NT2/D1 (cell line): ENCODE results near the gene CDK6.

ENCODE experiments used
- DNase-seq: peaks from one replicate; pipeline ENCODE4 v3.0.0-alpha.2; 2011; ENCODE audit warnings: low read depth, low spot score
- H3K27me3 ChIP-seq: 2 replicates; pipeline ENCODE4 v1.6.0; 2011; ENCODE audit warnings: mild to moderate bottlenecking; ENCODE audit not compliant: insufficient read length, insufficient read depth
- H3K36me3 ChIP-seq: 2 replicates; pipeline ENCODE4 v1.6.1; 2011; ENCODE audit warnings: mild to moderate bottlenecking, low read length, mixed read lengths; ENCODE audit not compliant: insufficient read depth, insufficient read length
- H3K4me1 ChIP-seq: 2 replicates; pipeline ENCODE4 v1.5.1; 2011; ENCODE audit not compliant: insufficient read depth, insufficient read length
- H3K4me3 ChIP-seq: 2 replicates; pipeline ENCODE4 v1.5.1; 2011; ENCODE audit warnings: low read depth; ENCODE audit not compliant: insufficient read length
- H3K9ac ChIP-seq: 2 replicates; pipeline ENCODE4 v1.6.0; 2011; ENCODE audit warnings: low read depth; ENCODE audit not compliant: insufficient read length
- H3K9me3 ChIP-seq: 2 replicates; pipeline ENCODE4 v1.5.1; 2011; ENCODE audit warnings: mild to moderate bottlenecking, low read length; ENCODE audit not compliant: insufficient read depth
- SUZ12 ChIP-seq: IDR thresholded peaks from 2 replicates; pipeline ENCODE4 v1.6.1; 2011; ENCODE audit not compliant: insufficient read length, insufficient read depth; ENCODE audit errors: extremely low read depth
- YY1 ChIP-seq: IDR thresholded peaks from 2 replicates; pipeline ENCODE4 v1.6.1; 2011; ENCODE audit not compliant: insufficient read length, insufficient read depth
- ZNF274 ChIP-seq: IDR thresholded peaks from 2 replicates; pipeline ENCODE4 v1.6.1; 2011; ENCODE audit warnings: mild to moderate bottlenecking, low read depth, low read length

Gene CDK6

DNA sequence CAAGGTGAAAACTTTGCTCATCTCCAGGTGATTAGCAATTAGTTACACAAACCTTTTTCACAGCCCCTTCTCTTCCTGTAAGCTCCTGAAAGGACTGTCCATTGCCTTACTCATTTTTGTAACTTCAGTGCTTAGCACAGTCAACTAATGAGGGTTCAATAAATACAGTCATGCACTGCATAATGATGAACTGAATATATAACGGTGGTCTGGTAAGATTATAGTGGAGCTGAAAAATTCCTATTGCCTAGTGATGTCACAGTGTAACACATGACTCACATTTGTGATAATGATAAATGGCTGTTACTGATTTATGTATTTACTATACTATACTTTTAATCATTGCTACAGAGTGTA lies 233.3 kb downstream of the CDK6 start:
- Histone ChIP-seq H3K27me3 (peaks cover 5% of the 10 kb centered on the region), H3K4me3 (no peak overlapping the region), H3K36me3 (no peaks in the 10 kb centered on the region), H3K9me3 (no peaks in the 10 kb centered on the region), H3K9ac (no peak overlapping the region), H3K4me1 (no peaks in the 10 kb centered on the region)
- no peak for DNase-seq
- no peak for TF ChIP-seq ZNF274
- TF ChIP-seq YY1, result no peak
- no peak for TF ChIP-seq SUZ12

DNA sequence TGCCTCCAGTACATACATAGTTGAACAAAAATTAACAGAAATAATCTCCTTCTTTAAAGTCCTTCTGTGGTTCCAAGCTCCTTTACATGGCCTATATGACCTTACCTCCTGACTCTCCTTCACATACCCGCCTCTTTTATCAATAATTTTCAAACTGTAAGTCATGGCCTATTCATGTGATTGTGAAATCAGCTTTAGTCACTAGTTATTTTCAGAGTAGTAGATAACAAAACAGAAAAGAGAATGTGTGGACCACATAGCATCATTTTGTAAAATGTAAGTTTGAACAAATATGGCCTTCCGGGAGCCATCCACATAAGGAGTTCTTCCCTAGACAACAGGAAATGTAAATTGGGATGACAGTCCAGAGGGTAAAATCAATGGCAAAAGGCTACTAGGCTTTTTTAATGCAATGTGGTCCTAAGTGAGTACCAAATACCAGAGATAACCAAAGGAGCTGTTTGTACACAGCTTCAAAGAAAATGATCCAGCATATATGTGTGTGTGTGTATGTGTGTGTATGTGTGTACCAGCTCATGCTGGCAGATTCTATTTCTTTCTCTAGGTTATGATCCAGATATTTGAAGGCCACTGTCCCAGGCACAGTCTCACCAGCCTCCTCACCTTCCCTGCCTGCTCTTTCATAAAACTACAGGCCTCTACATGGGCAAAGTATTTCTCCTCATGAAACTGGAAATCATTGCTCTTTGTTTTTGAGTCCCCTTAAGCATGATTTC lies 233.9 kb downstream of the CDK6 start:
- H3K36me3 ChIP-seq, result no peaks in the 10 kb centered on the region
- TF ChIP-seq ZNF274, result no peak
- no peak for TF ChIP-seq YY1
- TF ChIP-seq SUZ12, result no peak
- H3K9ac ChIP-seq, result no peak overlapping the region
- no peak for DNase-seq
- H3K4me3 ChIP-seq, result no peak overlapping the region
- H3K4me1 ChIP-seq, result no peaks in the 10 kb centered on the region
- H3K27me3 ChIP-seq, result no peaks in the 10 kb centered on the region
- no peaks in the 10 kb centered on the region for H3K9me3 ChIP-seq

DNA sequence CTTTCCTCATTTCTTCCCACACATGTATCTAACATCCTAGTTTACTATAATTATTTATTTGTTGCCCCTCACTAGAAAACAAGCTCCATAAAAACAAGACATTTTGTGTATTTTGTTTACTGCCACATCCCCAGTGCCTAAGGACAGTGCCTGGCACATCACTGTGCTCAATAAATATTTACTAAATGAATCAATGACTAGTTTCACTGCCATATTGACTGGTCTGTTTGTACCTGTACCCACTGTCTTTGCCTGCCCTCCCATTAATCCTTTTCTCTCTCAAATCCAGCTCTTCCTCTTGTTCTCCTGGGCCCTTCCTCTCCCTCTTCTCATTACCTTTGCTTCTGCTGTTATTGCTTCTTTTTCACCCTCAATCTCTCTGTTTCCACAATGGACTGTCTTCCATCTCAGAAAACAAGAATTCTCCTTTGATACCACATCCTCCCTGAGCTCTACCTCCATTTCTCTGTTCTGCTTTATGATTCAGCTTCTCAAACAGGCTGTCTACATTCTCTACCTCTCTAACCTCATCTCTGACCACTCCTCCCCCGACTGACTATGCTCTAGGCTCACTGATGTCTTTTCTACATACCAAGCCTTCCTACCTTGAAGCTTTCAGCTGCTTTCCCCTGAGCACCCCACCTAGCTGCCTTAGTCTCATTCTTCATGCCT lies 237.9 kb downstream of the CDK6 start:
- no peak for TF ChIP-seq YY1
- no peak for TF ChIP-seq ZNF274
- TF ChIP-seq SUZ12, result no peak
- Histone ChIP-seq H3K36me3 (no peaks in the 10 kb centered on the region), H3K9ac (no peak overlapping the region), H3K4me3 (no peak overlapping the region), H3K9me3 (no peaks in the 10 kb centered on the region), H3K4me1 (no peaks in the 10 kb centered on the region), H3K27me3 (no peaks in the 10 kb centered on the region)
- no peak for DNase-seq

DNA sequence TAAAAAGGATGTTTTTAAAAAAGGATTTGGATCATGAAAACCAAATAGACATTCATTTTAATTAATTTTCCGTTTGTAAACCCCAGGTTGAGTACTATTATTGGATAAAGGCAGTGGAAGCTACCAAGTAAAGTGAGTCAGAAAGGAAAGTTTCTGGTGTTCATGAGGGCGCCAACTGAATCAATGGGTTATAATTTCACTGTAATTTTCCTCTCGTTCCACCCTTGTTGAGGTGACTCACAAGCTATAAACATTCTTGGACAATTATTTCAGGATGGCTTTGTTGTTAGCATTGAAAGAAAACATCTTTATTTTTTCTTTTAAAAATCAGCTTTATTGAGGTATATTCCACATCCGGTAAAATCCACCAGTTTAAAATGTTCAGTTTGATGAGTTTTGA lies 241.1 kb downstream of the CDK6 start:
- Histone ChIP-seq H3K4me3 (no peak overlapping the region), H3K27me3 (peaks cover 22% of the 10 kb centered on the region), H3K36me3 (no peaks in the 10 kb centered on the region), H3K4me1 (no peaks in the 10 kb centered on the region), H3K9me3 (no peaks in the 10 kb centered on the region), H3K9ac (no peak overlapping the region)
- no peak for DNase-seq
- no peak for TF ChIP-seq ZNF274

DNA sequence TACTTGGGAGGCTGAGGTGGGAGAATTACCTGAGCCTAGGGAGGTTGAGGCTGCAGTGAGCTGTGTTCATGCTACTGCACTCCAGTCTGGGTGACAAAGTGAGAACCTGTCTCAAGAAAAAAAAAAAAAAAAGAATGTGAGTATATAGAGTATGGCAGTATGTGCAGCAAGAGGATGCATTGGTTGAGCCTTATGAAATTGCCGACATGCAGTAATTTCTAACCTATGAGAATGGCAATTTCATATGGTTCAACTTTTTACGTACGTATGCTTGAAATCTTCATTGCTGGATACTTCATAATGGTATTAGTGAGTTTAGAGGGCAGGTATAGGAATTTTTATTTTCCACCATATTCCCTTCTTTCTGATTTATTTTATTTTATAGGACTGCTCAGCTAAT lies 241.6 kb downstream of the CDK6 start:
- Histone ChIP-seq H3K9me3 (no peaks in the 10 kb centered on the region), H3K27me3 (peaks cover 22% of the 10 kb centered on the region), H3K9ac (no peak overlapping the region), H3K4me3 (no peak overlapping the region), H3K36me3 (no peaks in the 10 kb centered on the region), H3K4me1 (no peaks in the 10 kb centered on the region)
- TF ChIP-seq YY1 (no peak), SUZ12 (no peak), ZNF274 (no peak)
- no peak for DNase-seq

DNA sequence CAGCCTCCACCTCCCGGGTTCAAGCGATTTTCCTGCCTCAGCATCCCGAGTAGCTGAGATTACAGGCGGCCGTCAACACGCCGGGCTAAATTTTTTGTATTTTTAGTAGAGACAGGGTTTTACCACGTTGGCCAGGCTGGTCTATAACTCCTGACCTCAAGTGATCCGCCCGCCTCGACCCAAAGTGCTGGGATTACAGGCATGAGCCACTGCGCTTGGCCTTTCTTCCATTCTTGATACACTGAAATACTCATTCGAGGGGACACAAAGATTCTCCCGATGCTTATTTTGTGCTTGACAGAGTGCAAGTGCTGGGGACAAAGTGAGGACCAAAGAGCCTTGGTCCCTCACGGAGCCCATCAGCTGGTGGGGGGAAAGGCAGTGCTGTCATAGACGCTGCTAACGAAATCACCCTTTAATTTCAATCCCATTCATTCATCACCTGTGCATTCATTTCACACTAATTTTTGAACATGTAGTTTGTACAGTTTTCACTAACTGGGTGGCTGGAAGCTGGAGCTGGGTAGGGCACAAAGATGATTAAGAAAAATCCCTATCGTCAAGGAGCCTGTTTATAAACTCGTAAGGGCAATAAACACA lies 245.6 kb downstream of the CDK6 start:
- H3K27me3 ChIP-seq, result peaks cover 22% of the 10 kb centered on the region
- H3K9ac ChIP-seq, result no peak overlapping the region
- H3K9me3 ChIP-seq, result no peaks in the 10 kb centered on the region
- no peak overlapping the region for H3K4me3 ChIP-seq
- DNase-seq, result no peak
- no peaks in the 10 kb centered on the region for H3K4me1 ChIP-seq
- H3K36me3 ChIP-seq, result peaks cover 20% of the 10 kb centered on the region
- no peak for TF ChIP-seq SUZ12
- TF ChIP-seq YY1, result no peak
- TF ChIP-seq ZNF274, result no peak

DNA sequence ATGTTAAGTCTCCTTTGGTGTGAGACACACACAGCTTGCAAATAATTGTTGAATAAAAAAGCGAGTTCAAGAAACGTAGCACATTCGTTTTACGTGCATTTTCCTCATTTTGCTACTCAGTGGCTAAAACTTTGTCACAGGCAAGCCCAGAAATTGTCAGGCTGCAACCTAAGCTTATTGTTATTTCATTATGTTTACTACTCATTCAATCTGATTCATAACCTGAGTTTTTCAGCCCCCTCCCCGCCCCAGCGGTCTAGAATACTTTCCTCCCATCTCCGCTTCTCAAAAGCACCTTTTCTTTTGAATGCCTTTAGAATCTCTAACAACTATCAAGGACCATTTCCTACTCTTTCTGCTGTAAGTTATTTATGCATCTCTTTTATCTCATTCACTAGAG lies 247.3 kb downstream of the CDK6 start:
- Histone ChIP-seq H3K4me3 (peak overlapping the region; percentile 88), H3K4me1 (no peaks in the 10 kb centered on the region), H3K27me3 (peaks cover 22% of the 10 kb centered on the region), H3K9me3 (no peaks in the 10 kb centered on the region), H3K36me3 (peaks cover 20% of the 10 kb centered on the region), H3K9ac (peak overlapping the region; percentile 93)
- TF ChIP-seq ZNF274 (no peak), YY1 (no peak), SUZ12 (no peak)
- no peak for DNase-seq
